H9 (cell line): ENCODE measurements around the gene TPP1. TPM values are rescaled to one million over a fixed set of nuclear protein-coding genes. Genes with fewer than 3 reads are reported as not detected.

Experiments
- DNase-seq: peaks from one replicate; pipeline ENCODE4 v3.0.0-alpha.2; 2017
- H2AFZ ChIP-seq: one replicate; pipeline ENCODE4 v1.6.1; 2013; ENCODE audit warnings: mild to moderate bottlenecking, low read length, control low read depth, moderate library complexity
- H2AK5ac ChIP-seq: 2 replicates; pipeline ENCODE4 v1.6.1; 2013; ENCODE audit warnings: low read length, control low read depth, mixed read lengths; ENCODE audit not compliant: insufficient read length
- H2BK120ac ChIP-seq: one replicate; pipeline ENCODE4 v1.6.1; 2013; ENCODE audit warnings: low read depth, mild to moderate bottlenecking, low read length, control low read depth, inconsistent platforms; ENCODE audit not compliant: poor library complexity, severe bottlenecking
- H2BK12ac ChIP-seq: 2 replicates; pipeline ENCODE4 v1.6.1; 2013; ENCODE audit warnings: low read length, control low read depth, mixed read lengths, low read depth; ENCODE audit not compliant: insufficient read length
- H2BK15ac ChIP-seq: 2 replicates; pipeline ENCODE4 v1.6.1; 2013; ENCODE audit warnings: low read depth, low read length, control low read depth
- H2BK20ac ChIP-seq: one replicate; pipeline ENCODE4 v1.6.1; 2013; ENCODE audit warnings: low read depth, mild to moderate bottlenecking, low read length, control low read depth, inconsistent platforms; ENCODE audit not compliant: poor library complexity, severe bottlenecking
- H2BK5ac ChIP-seq: 2 replicates; pipeline ENCODE4 v1.6.1; 2013; ENCODE audit warnings: low read length, control low read depth, mixed read lengths; ENCODE audit not compliant: insufficient read length
- H3K14ac ChIP-seq: 2 replicates; pipeline ENCODE4 v1.6.1; 2013; ENCODE audit warnings: low read length, control low read depth; ENCODE audit not compliant: insufficient read depth
- H3K18ac ChIP-seq: 2 replicates; pipeline ENCODE4 v1.6.1; 2013; ENCODE audit warnings: low read depth, mild to moderate bottlenecking, mixed read lengths, low read length, control low read depth; ENCODE audit not compliant: insufficient read length
- H3K23ac ChIP-seq: 2 replicates; pipeline ENCODE4 v1.6.1; 2013; ENCODE audit warnings: low read length, control low read depth, mixed read lengths, low read depth; ENCODE audit not compliant: insufficient read length
- H3K23me2 ChIP-seq: 2 replicates; pipeline ENCODE4 v1.6.1; 2013; ENCODE audit warnings: low read depth, mild to moderate bottlenecking, mixed read lengths, low read length, control low read depth; ENCODE audit not compliant: insufficient read length, poor library complexity, severe bottlenecking
- H3K27ac ChIP-seq: 2 replicates; pipeline ENCODE4 v1.5.1; 2013; ENCODE audit warnings: low read length, control low read depth, mixed read lengths, low read depth; ENCODE audit not compliant: insufficient read length
- H3K27me3 ChIP-seq: 2 replicates; pipeline ENCODE4 v1.6.1; 2013; ENCODE audit warnings: low read length, control low read depth, inconsistent platforms; ENCODE audit not compliant: insufficient read depth
- H3K4ac ChIP-seq: 2 replicates; pipeline ENCODE4 v1.6.1; 2013; ENCODE audit warnings: low read depth, mild to moderate bottlenecking, control low read depth, inconsistent platforms, low read length, moderate library complexity
- H3K4me1 ChIP-seq: 2 replicates; pipeline ENCODE4 v1.6.1; 2013; ENCODE audit warnings: low read length, control low read depth, inconsistent platforms; ENCODE audit not compliant: insufficient read depth
- H3K4me2 ChIP-seq: 2 replicates; pipeline ENCODE4 v1.6.1; 2013; ENCODE audit warnings: low read length, control low read depth, mixed read lengths; ENCODE audit not compliant: insufficient read length, insufficient read depth
- H3K56ac ChIP-seq: 2 replicates; pipeline ENCODE4 v1.6.1; 2013; ENCODE audit warnings: low read depth, mild to moderate bottlenecking, mixed read lengths, low read length, control low read depth; ENCODE audit not compliant: insufficient read length
- H3K79me1 ChIP-seq: 2 replicates; pipeline ENCODE4 v1.6.1; 2013; ENCODE audit warnings: low read depth, mild to moderate bottlenecking, moderate library complexity, low read length, control low read depth, inconsistent platforms; ENCODE audit not compliant: insufficient read depth, poor library complexity, severe bottlenecking
- H3K79me2 ChIP-seq: 2 replicates; pipeline ENCODE4 v1.6.1; 2013; ENCODE audit warnings: low read length, control low read depth, inconsistent platforms; ENCODE audit not compliant: insufficient read depth
- H3K9ac ChIP-seq: 2 replicates; pipeline ENCODE4 v1.6.1; 2013; ENCODE audit warnings: low read length, control low read depth, mixed read lengths; ENCODE audit not compliant: insufficient read length; ENCODE audit errors: extremely low read depth
- H3K9me3 ChIP-seq: one replicate; pipeline ENCODE4 v1.6.1; 2013; ENCODE audit warnings: low read depth, low read length, inconsistent platforms; ENCODE audit not compliant: control insufficient read depth
- H3T11ph ChIP-seq: one replicate; pipeline ENCODE4 v1.6.1; 2013; ENCODE audit warnings: mild to moderate bottlenecking, low read length, control low read depth, inconsistent platforms
- H4K20me1 ChIP-seq: one replicate; pipeline ENCODE4 v1.6.1; 2013; ENCODE audit not compliant: control insufficient read depth, insufficient read length, insufficient read depth
- H4K5ac ChIP-seq: 2 replicates; pipeline ENCODE4 v1.6.1; 2013; ENCODE audit warnings: low read depth, mild to moderate bottlenecking, mixed read lengths, low read length, control low read depth; ENCODE audit not compliant: insufficient read length
- H4K8ac ChIP-seq: replicated peaks from 2 replicates; pipeline ENCODE4 v1.6.1; 2013; ENCODE audit warnings: low read length, control low read depth, mixed read lengths, low read depth; ENCODE audit not compliant: insufficient read length
- H4K91ac ChIP-seq: 2 replicates; pipeline ENCODE4 v1.6.1; 2013; ENCODE audit warnings: low read depth, mild to moderate bottlenecking, moderate library complexity, mixed read lengths, low read length, control low read depth; ENCODE audit not compliant: insufficient read length
- H3K27ac Mint-ChIP-seq, 3 experiments: 2 replicates in 2 of 3; 3 replicates in 1 of 3; pipeline ENCODE4 v1.8.0; 2020 to 2021; ENCODE audit warnings: mixed read lengths in 3 of 3, mild to moderate bottlenecking in 1 of 3, moderate library complexity in 1 of 3
- H3K27me3 Mint-ChIP-seq: 2 replicates; pipeline ENCODE4 v1.8.0; 2021; ENCODE audit warnings: low read depth, mild to moderate bottlenecking, moderate library complexity, mixed read lengths
- H3K36me3 Mint-ChIP-seq, 3 experiments: 2 replicates in 2 of 3; 3 replicates in 1 of 3; pipeline ENCODE4 v1.8.0; 2020 to 2021; ENCODE audit warnings: low read depth in 3 of 3, mixed read lengths in 3 of 3; ENCODE audit not compliant: insufficient read depth in 1 of 3
- H3K4me1 Mint-ChIP-seq, 2 experiments: 2 replicates each; pipeline ENCODE4 v1.8.0; 2020; ENCODE audit warnings: mixed read lengths in 2 of 2
- H3K4me3 Mint-ChIP-seq, 2 experiments: 2 replicates in 1 of 2; 3 replicates in 1 of 2; pipeline ENCODE4 v1.8.0; 2020 to 2021; ENCODE audit warnings: mild to moderate bottlenecking in 2 of 2, mixed read lengths in 2 of 2, moderate library complexity in 1 of 2
- H3K9me3 Mint-ChIP-seq, 2 experiments: 2 replicates in 1 of 2; 3 replicates in 1 of 2; pipeline ENCODE4 v1.8.0; 2020; ENCODE audit warnings: mild to moderate bottlenecking in 2 of 2, mixed read lengths in 2 of 2, moderate library complexity in 1 of 2
- WGBS: extraction: QIAGEN DNeasy Blood & Tissue Kit; methylation state at CpG from one replicate; pipeline ENCODE4 v1.1.7; 2013; ENCODE audit warnings: missing lambda C conversion rate, low lambda C conversion rate, mixed read lengths; ENCODE audit not compliant: insufficient read length; ENCODE audit errors: extremely low coverage; 5-methylcytosine and 5-hydroxymethylcytosine counted together
- total RNA-seq: library from RNA; stranded (reverse); gene quantifications from 2 replicates; pipeline ENCODE4 v1.2.1, GENCODE V29; 2021
- TF ChIP-seq, protein P1 (sequence below): fragments of 200-600 bp; sonication (generic); conservative IDR thresholded peaks from 3 replicates; pipeline ENCODE4 v1.8.0; 2021; ENCODE audit warnings: antibody characterized with exemption, mild to moderate bottlenecking

TPP1 gene
- total RNA-seq, 1 experiment from 2014 or later, result 37.2 TPM

DNA sequence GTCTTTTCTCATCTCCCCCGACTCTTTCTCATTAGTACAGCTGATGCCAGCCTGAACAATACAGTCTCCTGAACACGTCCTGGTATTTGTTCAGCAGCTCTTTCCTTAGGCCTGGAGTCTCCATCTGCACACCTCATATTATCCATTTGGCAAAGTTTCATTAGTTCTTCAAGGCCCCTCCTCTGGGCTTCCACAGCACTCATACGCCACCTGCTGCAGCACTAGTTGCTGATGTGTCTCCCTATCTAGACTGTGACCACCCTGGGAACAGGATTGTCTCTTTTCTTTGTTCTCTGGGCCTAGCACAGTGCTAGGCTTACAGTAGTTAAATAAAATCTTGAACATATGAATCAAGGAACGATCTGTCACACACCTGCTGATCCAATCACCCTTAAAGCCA lies 19.2 kb upstream of the TPP1 start:
- Histone ChIP-seq H4K91ac (no peak overlapping the region), H3K4me2 (no peak overlapping the region), H2AK5ac (no peak overlapping the region), H4K8ac (no peak overlapping the region), H3K27me3 (no peaks in the 10 kb centered on the region), H3K14ac (no peak overlapping the region), H2BK12ac (no peak overlapping the region), H2BK5ac (no peak overlapping the region), H3K23me2 (no peaks in the 10 kb centered on the region), H3K79me2 (no peaks in the 10 kb centered on the region), H2BK120ac (no peak overlapping the region), H3K79me1 (no peaks in the 10 kb centered on the region), H3K23ac (no peak overlapping the region), H3K9me3 (no peaks in the 10 kb centered on the region), H2AFZ (no peak overlapping the region), H3K9ac (no peak overlapping the region), H3K18ac (no peak overlapping the region), H3K27ac (no peak overlapping the region), H3T11ph (no peak overlapping the region), H3K56ac (no peak overlapping the region), H2BK20ac (no peak overlapping the region), H2BK15ac (no peak overlapping the region), H4K5ac (no peak overlapping the region), H3K4me1 (no peaks in the 10 kb centered on the region), H3K4ac (no peak overlapping the region), H4K20me1 (no peaks in the 10 kb centered on the region)
- Mint-ChIP-seq H3K27ac (no peak overlapping the region), H3K9me3 (no peaks in the 10 kb centered on the region), H3K4me3 (no peak overlapping the region), H3K36me3 (no peaks in the 10 kb centered on the region; a peak in 1 of 7 replicates), H3K4me1 (no peaks in the 10 kb centered on the region), H3K27me3 (peaks cover under 1% of the 10 kb centered on the region; the same call in 1 of the 2 replicates)
- TF ChIP-seq, protein P1, sequence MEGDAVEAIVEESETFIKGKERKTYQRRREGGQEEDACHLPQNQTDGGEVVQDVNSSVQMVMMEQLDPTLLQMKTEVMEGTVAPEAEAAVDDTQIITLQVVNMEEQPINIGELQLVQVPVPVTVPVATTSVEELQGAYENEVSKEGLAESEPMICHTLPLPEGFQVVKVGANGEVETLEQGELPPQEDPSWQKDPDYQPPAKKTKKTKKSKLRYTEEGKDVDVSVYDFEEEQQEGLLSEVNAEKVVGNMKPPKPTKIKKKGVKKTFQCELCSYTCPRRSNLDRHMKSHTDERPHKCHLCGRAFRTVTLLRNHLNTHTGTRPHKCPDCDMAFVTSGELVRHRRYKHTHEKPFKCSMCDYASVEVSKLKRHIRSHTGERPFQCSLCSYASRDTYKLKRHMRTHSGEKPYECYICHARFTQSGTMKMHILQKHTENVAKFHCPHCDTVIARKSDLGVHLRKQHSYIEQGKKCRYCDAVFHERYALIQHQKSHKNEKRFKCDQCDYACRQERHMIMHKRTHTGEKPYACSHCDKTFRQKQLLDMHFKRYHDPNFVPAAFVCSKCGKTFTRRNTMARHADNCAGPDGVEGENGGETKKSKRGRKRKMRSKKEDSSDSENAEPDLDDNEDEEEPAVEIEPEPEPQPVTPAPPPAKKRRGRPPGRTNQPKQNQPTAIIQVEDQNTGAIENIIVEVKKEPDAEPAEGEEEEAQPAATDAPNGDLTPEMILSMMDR, result no peak
- no CpG with 5 or more reads among the region's 4 CpGs for WGBS
- DNase-seq, result no peak
